HG03354 (cell line): ENCODE data around the gene UBL5.
A peak's percentile ranks its signal among the peaks of the same experiment; 100 is the strongest.
"Not testable (repeated sequence)": the region's sequence is repeated elsewhere in the genome, so short reads cannot be mapped to it uniquely, and the experiment has no call there.

ENCODE experiments used
- ATAC-seq: cut with Tn5 transposase; IDR thresholded peaks from one replicate; pipeline ENCODE4 v1.9.1; 2021; ENCODE audit warnings: mild to moderate bottlenecking; ENCODE audit not compliant: unreplicated experiment, poor library complexity, severe bottlenecking

UBL5 gene

DNA sequence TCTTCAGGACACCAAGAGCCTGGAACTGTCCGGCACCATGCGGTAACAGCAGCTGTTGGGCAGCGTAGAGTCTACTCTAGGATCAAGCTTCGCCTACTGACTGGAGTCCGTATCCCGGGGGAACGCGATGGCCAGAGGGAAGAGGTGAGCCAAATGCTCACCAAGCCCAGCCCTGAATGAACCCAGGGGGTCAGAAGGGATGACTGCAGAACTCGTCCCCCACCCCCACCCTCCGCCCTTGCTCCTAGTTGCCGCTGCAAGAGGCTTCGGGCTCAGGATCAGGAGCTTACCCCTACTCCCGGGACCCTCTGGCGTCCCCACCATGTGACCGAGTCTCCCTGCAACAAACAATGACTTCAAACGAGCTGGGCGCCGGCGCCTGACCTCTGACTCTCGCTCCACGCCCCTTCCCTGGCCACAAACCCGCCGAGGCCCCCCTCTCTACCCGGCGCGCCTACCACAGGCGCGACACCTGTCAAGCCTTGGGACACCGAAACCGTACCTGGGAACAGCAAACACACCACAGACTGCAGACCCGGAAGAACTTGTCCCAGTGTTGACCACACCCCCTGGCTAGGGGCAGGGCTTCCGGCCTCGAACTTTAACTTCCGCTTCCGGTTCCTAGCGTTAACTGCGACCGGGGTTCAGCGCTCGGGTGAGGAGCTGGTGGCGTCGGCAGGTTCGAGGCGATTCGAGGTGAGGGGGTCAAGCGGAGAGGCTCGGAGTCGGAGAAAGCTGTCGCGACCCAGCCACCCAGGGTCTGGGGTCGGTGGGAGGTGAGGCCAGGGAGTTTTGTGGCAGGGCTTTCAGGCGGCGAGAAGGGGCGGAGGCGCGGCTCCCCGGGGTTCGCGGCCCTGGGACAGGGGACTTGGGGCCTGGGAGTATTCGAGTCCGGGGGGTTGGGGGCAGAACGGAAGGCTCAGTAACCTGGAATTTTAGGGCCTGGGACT, at the start of gene UBL5:
TSS of gene UBL5 (plus strand) at position 630 of the 950 bp plus-strand sequence. CDS start 420 bp downstream, outside the sequence.
- peak; percentile 92 for ATAC-seq

GRCh38 chr19:9782338-9782737, 45.4 kb upstream of the UBL5 start:
- no peak for ATAC-seq

GRCh38 chr19:9784163-9784496, 43.6 kb upstream of the UBL5 start:
- not testable (repeated sequence) for ATAC-seq

DNA sequence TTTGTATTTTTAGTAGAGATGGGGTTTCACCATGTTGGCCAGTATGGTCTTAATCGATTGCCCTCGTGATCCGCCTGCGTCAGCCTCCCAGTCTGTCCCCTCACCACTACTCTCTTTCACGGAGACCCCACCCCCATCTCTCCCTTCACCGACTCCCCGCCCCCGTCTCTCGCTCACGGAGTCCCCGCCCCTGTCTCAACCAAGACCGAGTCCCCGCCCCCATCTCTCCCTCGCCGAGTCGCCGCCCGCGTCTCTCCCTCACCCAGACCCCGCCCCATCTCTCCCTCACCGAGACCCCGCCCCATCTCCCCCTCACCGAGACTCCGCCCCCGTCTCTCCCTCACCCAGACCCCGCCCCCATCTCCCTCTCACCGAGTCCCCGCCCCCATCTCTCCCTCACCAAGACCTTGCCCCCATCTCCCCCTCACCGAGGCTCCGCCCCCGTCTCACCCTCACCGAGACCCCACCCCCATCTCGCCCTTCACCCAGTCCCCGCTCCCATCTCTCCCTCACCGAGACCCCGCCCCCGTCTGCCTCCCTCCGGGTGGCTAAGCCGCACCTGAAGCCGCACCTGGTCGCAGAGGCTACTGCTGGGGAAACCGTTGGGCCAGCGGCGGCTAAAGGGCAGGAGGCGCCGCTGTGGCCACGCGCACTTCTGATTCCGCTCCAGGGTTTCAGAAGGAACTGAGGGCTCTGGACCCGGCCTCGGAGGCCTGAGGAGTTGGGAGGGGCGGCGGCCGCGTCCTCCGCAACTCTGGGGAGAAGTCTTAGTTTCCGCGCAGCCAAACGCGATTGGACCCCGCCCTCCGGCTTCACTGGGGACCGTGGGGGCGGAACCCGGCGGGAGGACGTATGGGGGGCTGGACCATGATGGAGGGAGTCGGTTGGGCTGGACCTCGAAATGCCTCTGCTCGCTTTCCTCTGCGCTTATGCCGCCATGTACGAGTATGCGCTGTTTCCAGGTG, 42.1 kb upstream of the UBL5 start:
- peak; percentile 83 for ATAC-seq

GRCh38 chr19:9786342-9786741, 41.4 kb upstream of the UBL5 start:
- no peak for ATAC-seq

- ATAC-seq, result no peak
Measured at GRCh38 chr19:9786819-9787218, 40.9 kb upstream of the UBL5 start.

- not testable (repeated sequence) for ATAC-seq
Measured at GRCh38 chr19:9788604-9789003, 39.1 kb upstream of the UBL5 start.

DNA sequence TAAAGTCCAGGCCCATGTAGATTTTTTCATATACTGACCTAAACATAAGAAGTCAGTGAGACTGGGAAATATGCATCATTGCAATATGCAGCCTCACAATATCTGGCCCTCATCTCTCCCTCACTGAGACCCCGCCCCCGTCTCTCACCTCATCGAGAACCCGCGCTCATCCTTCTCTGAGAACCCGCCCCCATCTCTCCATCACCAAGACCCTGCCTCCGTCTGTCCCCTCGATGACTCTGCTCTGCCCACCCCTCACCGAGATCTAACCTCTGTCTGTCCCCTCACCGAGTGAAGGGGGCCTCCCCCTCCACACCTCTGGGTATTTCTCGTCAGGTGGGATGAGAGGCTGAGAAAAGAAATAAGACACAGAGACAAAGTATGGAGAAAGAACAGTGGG, 38.7 kb upstream of the UBL5 start:
- no peak for ATAC-seq

DNA sequence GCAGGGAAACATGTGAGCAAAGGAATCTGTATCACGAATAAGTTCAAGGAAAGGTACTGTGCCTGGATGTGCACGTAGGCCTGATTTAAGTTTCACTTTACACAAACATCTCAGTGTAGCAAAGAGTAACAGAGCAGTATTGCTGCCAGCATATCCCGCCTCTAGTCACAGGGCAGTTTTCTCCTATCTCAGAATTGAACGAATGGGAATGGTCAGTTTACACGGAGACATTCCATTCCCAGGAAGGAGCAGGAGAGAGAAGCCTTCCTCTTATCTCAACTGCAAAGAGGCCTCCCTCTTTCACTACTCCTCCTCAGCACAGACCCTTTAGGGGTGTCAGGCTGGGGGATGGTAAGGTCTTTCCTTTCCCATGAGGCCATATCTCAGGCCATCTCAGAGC, 38.1 kb upstream of the UBL5 start:
- ATAC-seq, result not testable (repeated sequence)

DNA sequence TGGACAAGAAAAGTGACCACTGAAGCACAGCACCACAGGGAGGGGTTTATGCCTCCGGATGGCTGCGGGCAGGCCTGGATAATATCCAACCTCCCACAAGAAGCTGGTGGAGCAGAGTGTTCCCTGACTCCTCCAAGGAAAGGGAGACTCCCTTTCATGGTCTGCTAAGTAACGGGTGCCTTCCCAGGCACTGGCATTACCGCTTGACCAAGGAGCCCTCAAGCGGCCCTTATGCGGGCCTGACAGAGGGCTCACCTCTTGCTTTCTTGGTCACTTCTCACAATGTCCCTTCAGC, 36.7 kb upstream of the UBL5 start:
- ATAC-seq, result not testable (repeated sequence)

GRCh38 chr19:9791552-9792205, 36.0 kb upstream of the UBL5 start:
- ATAC-seq, result peak; percentile 32

DNA sequence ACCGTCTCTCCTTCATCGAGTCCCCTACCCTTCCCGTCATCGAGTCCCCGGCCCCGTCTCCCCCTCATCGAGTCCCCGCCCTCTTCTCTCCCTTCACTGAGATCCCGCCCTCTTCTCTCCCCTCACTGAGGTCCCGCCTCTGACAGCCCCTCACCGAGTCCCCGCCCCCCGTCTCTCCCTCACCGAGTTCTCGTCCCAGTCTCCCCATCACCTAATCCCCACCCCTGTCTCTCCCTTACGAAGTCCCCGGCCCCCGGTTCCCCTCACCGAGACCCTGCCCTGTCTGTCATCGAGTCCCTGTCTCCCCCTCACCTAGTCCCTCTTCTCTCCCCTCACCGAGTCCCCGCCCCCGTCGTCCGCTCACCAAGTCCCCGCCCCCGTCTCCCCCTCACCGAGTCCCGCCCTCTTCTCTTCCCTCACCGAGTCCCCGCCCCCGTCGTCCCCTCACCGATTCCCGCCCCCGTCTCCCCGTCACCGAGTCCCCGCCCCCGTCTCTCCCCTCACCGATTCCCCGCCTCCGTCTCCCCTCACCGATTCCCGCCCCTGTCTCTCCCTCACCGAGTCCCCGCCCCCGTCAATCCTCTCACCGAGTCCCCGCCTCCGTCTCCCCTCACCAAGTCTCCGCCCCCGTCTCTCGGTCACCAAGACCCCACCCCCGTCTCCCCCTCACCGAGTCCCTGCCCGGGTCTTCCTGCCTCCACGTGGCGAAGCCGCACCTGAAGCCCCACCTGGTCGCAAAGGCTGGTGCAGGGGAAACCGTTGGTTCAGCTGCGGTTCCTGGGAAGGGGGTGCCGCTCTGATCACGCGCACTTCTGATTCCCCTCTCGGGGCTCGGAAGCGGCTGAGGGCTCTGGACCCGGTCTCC, 35.3 kb upstream of the UBL5 start:
- ATAC-seq, result peak; percentile 46

- peak; percentile 22 for ATAC-seq
Measured at GRCh38 chr19:9793071-9793591, 34.6 kb upstream of the UBL5 start.

DNA sequence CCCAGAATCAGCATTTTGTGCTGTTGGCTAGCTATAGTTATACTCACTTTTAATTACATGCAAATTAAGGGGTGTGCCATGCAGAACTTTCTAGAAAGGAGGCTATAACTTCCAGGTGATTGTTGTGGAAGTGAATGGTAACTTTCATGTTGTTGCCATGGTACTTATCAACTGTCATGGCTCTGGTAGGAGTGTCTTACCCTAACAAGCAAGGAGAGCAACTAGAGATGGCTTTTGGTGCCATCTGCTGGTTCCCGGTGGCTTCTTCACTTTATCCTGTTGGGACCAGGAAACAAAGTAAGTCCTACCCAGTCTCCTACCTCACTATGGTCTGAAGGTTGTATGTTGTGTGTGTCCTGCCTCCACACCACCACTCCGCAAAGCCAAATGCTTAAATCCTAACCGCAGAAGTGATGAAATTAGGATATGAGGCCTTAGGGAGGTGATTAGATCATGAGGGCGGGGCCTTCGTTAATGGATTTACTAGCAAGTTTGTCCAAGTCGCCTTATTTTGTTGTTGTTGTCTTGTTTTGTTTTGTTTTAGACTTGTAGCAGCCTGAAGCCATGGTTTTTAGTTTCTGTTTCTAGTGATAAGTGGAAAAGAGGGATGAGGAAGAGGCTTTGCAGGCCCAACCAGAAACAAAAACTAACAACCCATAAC, 31.5 kb upstream of the UBL5 start:
- peak; percentile 68 for ATAC-seq

DNA sequence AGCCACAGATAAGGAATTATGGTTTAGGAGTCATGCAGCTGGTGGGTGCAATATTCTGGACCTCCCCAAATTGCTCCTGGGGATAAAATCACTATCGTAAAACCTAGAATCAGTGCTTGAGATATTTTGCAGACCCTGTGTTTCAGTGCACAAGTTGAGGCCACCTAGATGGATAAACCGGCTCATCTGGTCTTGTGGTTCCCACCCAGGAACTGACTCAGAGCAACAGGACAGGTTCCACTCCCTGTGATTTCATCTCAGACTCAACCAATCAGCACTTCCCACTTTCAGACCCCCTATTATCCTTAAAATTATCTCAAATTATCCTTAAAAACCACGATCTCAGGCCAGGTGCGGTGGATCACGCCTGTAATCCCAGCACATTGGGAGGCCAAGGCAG, 29.8 kb upstream of the UBL5 start:
- no peak for ATAC-seq

- ATAC-seq, result no peak
Measured at GRCh38 chr19:9799162-9799561, 28.6 kb upstream of the UBL5 start.

GRCh38 chr19:9801976-9802375, 25.7 kb upstream of the UBL5 start:
- ATAC-seq, result no peak

DNA sequence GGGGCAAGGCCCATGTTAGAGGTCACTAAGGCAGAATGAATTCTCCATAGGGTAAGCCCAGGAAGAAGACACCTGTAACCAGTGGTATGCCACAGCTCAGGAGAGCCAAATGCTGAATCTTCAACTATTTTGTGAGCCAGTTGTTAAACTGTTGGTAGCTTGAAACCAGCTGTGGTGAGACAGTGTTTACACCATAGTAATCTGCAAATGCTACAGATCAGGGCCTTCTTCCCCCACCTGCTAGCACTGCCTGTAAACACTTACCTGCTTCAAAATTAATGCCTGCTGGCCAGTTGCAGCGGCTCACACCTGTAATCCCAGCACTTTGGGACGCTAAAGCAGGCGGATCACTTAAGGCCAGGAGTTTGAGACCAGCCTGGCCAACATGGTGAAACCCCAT, 20.9 kb upstream of the UBL5 start:
- ATAC-seq, result no peak
